Measurements from ENCODE around the gene ACP1.

GRCh38 chr2:288758-289361 lies 24.1 kb downstream of the ACP1 start:
- TF ChIP-seq CTCF (IDR thresholded peaks at IDR 0.05) (no peak), POLR2A (IDR thresholded peaks at IDR 0.05) (no peak), POLR2AphosphoS5 (IDR thresholded peaks at IDR 0.05; ENCODE audit: insufficient read depth in 1 of 2, low read depth in 1 of 2) (no peak)
